Uterus (tissue), 2 donors: Measurements from ENCODE around the gene MIPEP.

ENCODE experiments used
- CTCF ChIP-seq, 4 experiments: fragments of 200-600 bp in 2 of 4; fragments of 450-650 bp in 2 of 4; sonication (generic) in 2 of 4; IDR thresholded peaks; one replicate each; pipeline ENCODE4 v1.5.1; 2016 to 2019; ENCODE audit warnings: antibody characterized with exemption in 4 of 4, mild to moderate bottlenecking in 2 of 4, moderate library complexity in 1 of 4
- POLR2A ChIP-seq, 2 donors: fragments of 450-650 bp; IDR thresholded peaks; one replicate each; pipeline ENCODE4 v1.6.1; 2016; ENCODE audit warnings: antibody characterized with exemption in 2 of 2, mild to moderate bottlenecking in 1 of 2, moderate library complexity in 1 of 2

- no peak for TF ChIP-seq CTCF (IDR thresholded peaks at IDR 0.05)
- no peak for TF ChIP-seq POLR2A (IDR thresholded peaks at IDR 0.05)
Measured at GRCh38 chr13:23729531-23729930, 159.7 kb downstream of the MIPEP start.
